Astrocyte of the hippocampus (primary cell): ENCODE results near the gene ABCA3.
A peak's percentile ranks its signal among the peaks of the same experiment; 100 is the strongest.
"Not testable (repeated sequence)": the region's sequence is repeated elsewhere in the genome, so short reads cannot be mapped to it uniquely, and the experiment has no call there.

Experiments used
- DNase-seq: peaks from one replicate; pipeline ENCODE4 v3.0.0; 2011; ENCODE audit warnings: low read depth, low spot score

The ABCA3 gene

GRCh38 chr16:2280981-2281542, 59.5 kb downstream of the ABCA3 start:
- no peak for DNase-seq

GRCh38 chr16:2280461-2280860, 60.1 kb downstream of the ABCA3 start:
- DNase-seq: no peak

- no peak for DNase-seq
These were observed 61.4 kb downstream of the ABCA3 start for GRCh38 chr16:2278956-2279800.

- no peak for DNase-seq
These were observed 62.3 kb downstream of the ABCA3 start for GRCh38 chr16:2278272-2278608.

GRCh38 chr16:2277466-2278271, 62.9 kb downstream of the ABCA3 start:
- no peak for DNase-seq

GRCh38 chr16:2276368-2277195, 63.9 kb downstream of the ABCA3 start:
- no peak for DNase-seq

GRCh38 chr16:2275476-2276367, 64.8 kb downstream of the ABCA3 start:
- DNase-seq: no peak

GRCh38 chr16:2273931-2274330, 66.6 kb downstream of the ABCA3 start:
- no peak for DNase-seq

GRCh38 chr16:2273484-2273883, 67.0 kb downstream of the ABCA3 start:
- DNase-seq: no peak

- no peak for DNase-seq
These were observed 68.6 kb downstream of the ABCA3 start for GRCh38 chr16:2271848-2272461.

GRCh38 chr16:2270588-2271470, 69.7 kb downstream of the ABCA3 start:
- DNase-seq: no peak

- DNase-seq: no peak
These were observed 70.5 kb downstream of the ABCA3 start for GRCh38 chr16:2270070-2270462.

- DNase-seq: peak; percentile 99
These were observed 72.4 kb downstream of the ABCA3 start, which contains the start of gene RNPS1 for GRCh38 chr16:2267913-2268666. RNPS1 (minus strand) TSS chr16:2268126; CDS start chr16:2264643, 3,483 bp downstream.

GRCh38 chr16:2267505-2267912, 73.0 kb downstream of the ABCA3 start:
- not testable (repeated sequence) for DNase-seq

- DNase-seq: peak; percentile 35
These were observed 73.6 kb downstream of the ABCA3 start for GRCh38 chr16:2266887-2267286.

GRCh38 chr16:2263026-2263425, 77.5 kb downstream of the ABCA3 start:
- DNase-seq: not testable (repeated sequence)

GRCh38 chr16:2260250-2260649, 80.3 kb downstream of the ABCA3 start:
- DNase-seq: no peak

- DNase-seq: not testable (repeated sequence)
These were observed 82.0 kb downstream of the ABCA3 start for GRCh38 chr16:2258530-2258929.
